OCI-LY1 (cell line): ENCODE data around the gene CACNG4.

Experiments
- EZH2 ChIP-seq: fragments of 200-600 bp; sonication (generic), shearing (Covaris generic); IDR thresholded peaks from 2 replicates; pipeline ENCODE4 v1.8.0; 2017; ENCODE audit warnings: borderline replicate concordance, mixed run types, mild to moderate bottlenecking, antibody characterized with exemption, low read length, moderate library complexity, mixed read lengths
- TF ChIP-seq, protein P1 (sequence below): fragments of 200-600 bp; sonication (generic), shearing (Covaris generic); IDR thresholded peaks from 2 replicates; pipeline ENCODE4 v1.5.1; 2017; ENCODE audit warnings: mild to moderate bottlenecking, antibody characterized with exemption, low read length, moderate library complexity, mixed read lengths

DNA sequence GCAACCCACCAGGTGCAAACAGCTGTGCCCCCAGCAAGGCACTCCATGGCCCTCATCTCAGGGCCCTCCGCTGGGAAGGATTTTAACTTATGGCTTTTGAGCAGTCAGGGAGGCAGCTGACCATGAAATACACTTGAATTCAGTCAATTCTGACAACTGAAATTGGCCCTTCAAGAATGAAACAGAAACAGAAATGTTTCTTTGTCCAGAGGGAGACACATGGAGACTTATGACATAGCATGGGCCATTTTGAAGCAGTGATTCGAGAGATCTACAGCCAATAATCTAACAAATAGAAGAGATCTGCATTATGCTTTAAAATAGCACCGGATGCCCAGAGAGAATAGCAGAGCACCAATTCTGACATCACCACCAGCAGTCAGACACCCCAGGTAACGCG is 87.3 kb downstream of the CACNG4 start:
- TF ChIP-seq, protein P1, sequence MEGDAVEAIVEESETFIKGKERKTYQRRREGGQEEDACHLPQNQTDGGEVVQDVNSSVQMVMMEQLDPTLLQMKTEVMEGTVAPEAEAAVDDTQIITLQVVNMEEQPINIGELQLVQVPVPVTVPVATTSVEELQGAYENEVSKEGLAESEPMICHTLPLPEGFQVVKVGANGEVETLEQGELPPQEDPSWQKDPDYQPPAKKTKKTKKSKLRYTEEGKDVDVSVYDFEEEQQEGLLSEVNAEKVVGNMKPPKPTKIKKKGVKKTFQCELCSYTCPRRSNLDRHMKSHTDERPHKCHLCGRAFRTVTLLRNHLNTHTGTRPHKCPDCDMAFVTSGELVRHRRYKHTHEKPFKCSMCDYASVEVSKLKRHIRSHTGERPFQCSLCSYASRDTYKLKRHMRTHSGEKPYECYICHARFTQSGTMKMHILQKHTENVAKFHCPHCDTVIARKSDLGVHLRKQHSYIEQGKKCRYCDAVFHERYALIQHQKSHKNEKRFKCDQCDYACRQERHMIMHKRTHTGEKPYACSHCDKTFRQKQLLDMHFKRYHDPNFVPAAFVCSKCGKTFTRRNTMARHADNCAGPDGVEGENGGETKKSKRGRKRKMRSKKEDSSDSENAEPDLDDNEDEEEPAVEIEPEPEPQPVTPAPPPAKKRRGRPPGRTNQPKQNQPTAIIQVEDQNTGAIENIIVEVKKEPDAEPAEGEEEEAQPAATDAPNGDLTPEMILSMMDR = no peak
- TF ChIP-seq EZH2 = no peak
